ENCODE results near the gene ABHD17B. TPM values are rescaled to one million over a fixed set of nuclear protein-coding genes. Genes with fewer than 3 reads are reported as not detected.

ABHD17B gene
- total RNA-seq, 2 experiments from 2014 or later: 31.0 to 47.7 TPM

- Histone ChIP-seq H3K4me2 (ENCODE audit: low read length) (peak overlapping the region; percentile 74), H3K9me2 (ENCODE audit: insufficient read depth, low read length) (no peaks in the 10 kb centered on the region), H3K27ac (ENCODE audit: low read depth, low read length, poor library complexity, severe bottlenecking) (peak overlapping the region; percentile 57), H3K4me1 (ENCODE audit: insufficient read depth, low read length, poor library complexity, severe bottlenecking) (peaks cover 96% of the 10 kb centered on the region), H3K9me3 (ENCODE audit: low read length) (peaks cover 13% of the 10 kb centered on the region; the same call in 1 of the 2 replicates), H3K4me3 (ENCODE audit: low read depth, low read length, poor library complexity, severe bottlenecking) (peak overlapping the region; percentile 46), H3K79me2 (ENCODE audit: insufficient read depth, low read depth, low read length) (peaks cover 100% of the 10 kb centered on the region), H3K36me3 (ENCODE audit: insufficient read depth, low read length) (peaks cover 34% of the 10 kb centered on the region), H2AFZ (ENCODE audit: low read length) (no peak overlapping the region), H4K20me1 (ENCODE audit: insufficient read depth, low read length) (no peaks in the 10 kb centered on the region; the same call in 1 of the 2 replicates)
- CTCF ChIA-PET (ENCODE audit: unreplicated experiment): no interaction called here
- TF ChIP-seq CTCF (conservative IDR thresholded peaks at IDR 0.05; ENCODE audit: low read length) (no peak), EZH2phosphoT487 (IDR thresholded peaks at IDR 0.05; ENCODE audit: borderline replicate concordance, low read depth, low read length) (no peak)
- POLR2A ChIA-PET: interaction anchor here (0.6 to 3.4 kb wide), 9 partner anchors 11 to 1324 kb away, joined by 3 to 14 read pairs (median 5); partner anchors contain the start of genes ABHD17B and C9orf85
- DNase-seq (ENCODE audit: low spot score): peak; percentile 41
- intact Hi-C loops (cut with micrococcal nuclease; ENCODE audit: unreplicated experiment): no loop called here
- BruUV-seq (replicated peaks): no TSS peak
Measured at GRCh38 chr9:71891557-71892189, 19.3 kb downstream of the ABHD17B start.

- intact Hi-C loops (cut with micrococcal nuclease; ENCODE audit: unreplicated experiment): no loop called here
- POLR2A ChIA-PET: interaction anchor here (0.6 to 5.8 kb wide), 9 partner anchors 9 to 109 kb away, joined by 3 to 99 read pairs (median 4); partner anchors contain the start of genes ABHD17B and C9orf85
- Histone ChIP-seq H3K4me1 (ENCODE audit: insufficient read depth, low read length, poor library complexity, severe bottlenecking) (peaks cover 96% of the 10 kb centered on the region), H4K20me1 (ENCODE audit: insufficient read depth, low read length) (no peaks in the 10 kb centered on the region; the same call in 1 of the 2 replicates), H3K4me2 (ENCODE audit: low read length) (peak overlapping the region; percentile 74), H3K36me3 (ENCODE audit: insufficient read depth, low read length) (peaks cover 43% of the 10 kb centered on the region), H2AFZ (ENCODE audit: low read length) (no peak overlapping the region), H3K9me2 (ENCODE audit: insufficient read depth, low read length) (no peaks in the 10 kb centered on the region), H3K9me3 (ENCODE audit: low read length) (peaks cover 19% of the 10 kb centered on the region; the same call in 1 of the 2 replicates), H3K4me3 (ENCODE audit: low read depth, low read length, poor library complexity, severe bottlenecking) (peak overlapping the region; percentile 46), H3K79me2 (ENCODE audit: insufficient read depth, low read depth, low read length) (peaks cover 100% of the 10 kb centered on the region), H3K27ac (ENCODE audit: low read depth, low read length, poor library complexity, severe bottlenecking) (peak overlapping the region; percentile 57)
- no peak for DNase-seq (ENCODE audit: low spot score)
- CTCF ChIA-PET (ENCODE audit: unreplicated experiment): no interaction called here
- TF ChIP-seq CTCF (conservative IDR thresholded peaks at IDR 0.05; ENCODE audit: low read length): no peak
- BruUV-seq (replicated peaks): no TSS peak
Measured at GRCh38 chr9:71890042-71890679, 20.8 kb downstream of the ABHD17B start.

Measured in OCI-LY7 (cell line).